Spleen (tissue), 7 donors: Measurements from ENCODE around the gene CUX1.

Experiments used
- CTCF ChIP-seq, 11 experiments: fragments of 200-600 bp in 7 of 11; fragments of 450-650 bp in 4 of 11; sonication (generic) in 4 of 11; IDR thresholded peaks in 8 of 11; conservative IDR thresholded peaks in 3 of 11; 1 replicate in 7 of 11; 2 replicates in 4 of 11; pipeline versions ENCODE4 v1.4.0 to v1.8.0; 2016 to 2021; ENCODE audit warnings: antibody characterized with exemption in 11 of 11, inconsistent platforms in 4 of 11, mild to moderate bottlenecking in 1 of 11
- POLR2A ChIP-seq, 3 donors: fragments of 450-650 bp; IDR thresholded peaks; one replicate each; pipeline ENCODE4 v1.5.1; 2017; ENCODE audit warnings: antibody characterized with exemption in 3 of 3, mild to moderate bottlenecking in 1 of 3
- POLR2AphosphoS5 ChIP-seq, 3 donors: sonication (generic); formaldehyde crosslinking; IDR thresholded peaks; one replicate each; pipeline ENCODE4 v1.5.1; 2017; ENCODE audit warnings: antibody characterized with exemption in 3 of 3
- donor health status: DM: no; HTN: no; CAD: no; lungs with moderate emphysema.
- donor health status: DM: no; HTN: no; CAD: no.
- donor health status: DM: no; HTN: no; CAD: no.

DNA sequence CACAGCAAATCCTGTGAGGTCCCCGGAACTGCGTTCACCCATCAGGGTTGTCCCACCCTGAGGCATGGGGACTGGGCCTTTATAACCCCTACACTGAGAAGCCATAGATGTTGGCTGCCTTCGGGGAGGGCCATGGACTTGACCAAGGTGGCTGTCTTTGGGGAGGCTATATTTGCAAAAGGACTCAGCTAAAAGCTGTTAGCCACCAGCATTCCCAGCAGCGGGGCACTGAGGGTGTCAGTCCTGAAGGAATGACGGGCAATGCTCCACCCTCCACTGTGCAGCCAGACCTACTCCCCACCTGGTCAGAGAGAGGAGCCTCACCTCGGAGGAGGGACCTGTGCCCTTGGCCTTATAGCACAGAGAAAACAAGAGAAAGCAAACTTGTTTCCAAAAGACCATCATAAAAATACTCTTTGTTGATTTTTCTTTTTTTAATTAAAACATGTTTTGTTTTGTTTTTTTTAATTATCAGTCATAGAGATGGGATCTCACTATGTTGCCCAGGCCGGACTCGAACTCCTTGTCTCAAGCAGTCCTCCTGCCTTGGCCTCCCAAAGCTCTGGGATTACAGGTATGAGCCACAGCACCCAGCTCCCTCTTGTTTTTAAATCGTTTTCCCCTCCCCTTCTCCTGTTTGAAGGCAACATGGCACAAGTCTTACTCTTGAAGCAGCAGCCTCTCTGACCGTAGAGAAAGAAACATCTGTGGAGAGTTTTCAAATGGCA is 26.7 kb upstream of the CUX1 start:
- TF ChIP-seq CTCF (IDR thresholded peaks at IDR 0.05 in 8 of 11, conservative IDR thresholded peaks at IDR 0.05 in 3 of 11) (no peak), POLR2AphosphoS5 (IDR thresholded peaks at IDR 0.05) (no peak), POLR2A (IDR thresholded peaks at IDR 0.05) (no peak)
